Measurements from ENCODE around the gene GABPB2.
"Not testable (repeated sequence)": the region's sequence is repeated elsewhere in the genome, so short reads cannot be mapped to it uniquely, and the experiment has no call there.

The GABPB2 gene

GRCh38 chr1:151059109-151060006 lies 11.2 kb upstream of the GABPB2 start, which contains the start of gene CDC42SE1:
TSS of gene CDC42SE1 (minus strand) at chr1:151059622. CDS start at chr1:151055730, 3,892 bp downstream.
- in situ Hi-C loops (cut with MboI; ENCODE audit: low sequenced_read_pairs) = no loop called here

GRCh38 chr1:151060007-151060656 lies 10.4 kb upstream of the GABPB2 start, which contains the start of gene MLLT11:
TSS of gene MLLT11 (plus strand) at chr1:151060397. CDS start at chr1:151067225, 6,828 bp downstream.
- in situ Hi-C loops (cut with MboI; ENCODE audit: low sequenced_read_pairs) = no loop called here

- in situ Hi-C loops (cut with MboI; ENCODE audit: low sequenced_read_pairs) = no loop called here
Observed at GRCh38 chr1:151060657-151061421, 9.7 kb upstream of the GABPB2 start.

GRCh38 chr1:151061704-151062103 lies 8.9 kb upstream of the GABPB2 start:
- in situ Hi-C loops (cut with MboI; ENCODE audit: low sequenced_read_pairs) = no loop called here

- in situ Hi-C loops (cut with MboI; ENCODE audit: low sequenced_read_pairs) = no loop called here
Observed at GRCh38 chr1:151062741-151063371, 7.7 kb upstream of the GABPB2 start.

- in situ Hi-C loops (cut with MboI; ENCODE audit: low sequenced_read_pairs) = no loop called here
Observed at GRCh38 chr1:151065089-151065645, 5.4 kb upstream of the GABPB2 start.

- in situ Hi-C loops (cut with MboI; ENCODE audit: low sequenced_read_pairs) = no loop called here
Observed at GRCh38 chr1:151067185-151067584, 3.4 kb upstream of the GABPB2 start.

- in situ Hi-C loops (cut with MboI; ENCODE audit: low sequenced_read_pairs) = no loop called here
Observed at GRCh38 chr1:151069103-151069486, 1.5 kb upstream of the GABPB2 start.

- in situ Hi-C loops (cut with MboI; ENCODE audit: low sequenced_read_pairs) = no loop called here
Observed at GRCh38 chr1:151072224-151072623, 1.7 kb downstream of the GABPB2 start.

GRCh38 chr1:151085953-151086559 lies 15.5 kb downstream of the GABPB2 start:
- in situ Hi-C loops (cut with MboI; ENCODE audit: low sequenced_read_pairs) = no loop called here

- in situ Hi-C loops (cut with MboI; ENCODE audit: low sequenced_read_pairs) = not testable (repeated sequence)
Observed at GRCh38 chr1:151097426-151097825, 26.9 kb downstream of the GABPB2 start.

GRCh38 chr1:151098126-151098525 lies 27.6 kb downstream of the GABPB2 start:
- in situ Hi-C loops (cut with MboI; ENCODE audit: low sequenced_read_pairs) = no loop called here

GRCh38 chr1:151104630-151105029 lies 34.1 kb downstream of the GABPB2 start:
- in situ Hi-C loops (cut with MboI; ENCODE audit: low sequenced_read_pairs) = no loop called here

GRCh38 chr1:151106894-151107293 lies 36.3 kb downstream of the GABPB2 start:
- in situ Hi-C loops (cut with MboI; ENCODE audit: low sequenced_read_pairs) = no loop called here

GRCh38 chr1:151108331-151108730 lies 37.8 kb downstream of the GABPB2 start:
- in situ Hi-C loops (cut with MboI; ENCODE audit: low sequenced_read_pairs) = no loop called here

- in situ Hi-C loops (cut with MboI; ENCODE audit: low sequenced_read_pairs) = no loop called here
Observed at GRCh38 chr1:151113877-151114276, 43.3 kb downstream of the GABPB2 start.

GRCh38 chr1:151124763-151125403 lies 54.3 kb downstream of the GABPB2 start:
- in situ Hi-C loops (cut with MboI; ENCODE audit: low sequenced_read_pairs) = no loop called here

GRCh38 chr1:151128800-151129199 lies 58.2 kb downstream of the GABPB2 start:
- in situ Hi-C loops (cut with MboI; ENCODE audit: low sequenced_read_pairs) = no loop called here

- in situ Hi-C loops (cut with MboI; ENCODE audit: low sequenced_read_pairs) = no loop called here
Observed at GRCh38 chr1:151130987-151131586, 60.5 kb downstream of the GABPB2 start.

All from HL-60/S4 treated with phorbol 12-myristate 13-acetate at 8.2 ng/mL for 4 days and 3 days (cell line).